GM18951 (cell line): ENCODE results near the gene HOXD11.

Source experiments
- POLR2A ChIP-seq: IDR thresholded peaks from 4 replicates; pipeline ENCODE4 v1.6.1; 2011; ENCODE audit warnings: mild to moderate bottlenecking; ENCODE audit not compliant: insufficient read length, insufficient read depth; ENCODE audit errors: extremely low read depth
- in situ Hi-C: fragments of 300-500 bp; cut with MboI; formaldehyde crosslinking; loops from one replicate; pipeline ENCODE4 v1.12.0; 2022; ENCODE audit warnings: low sequenced_read_pairs, mixed read lengths, inconsistent platforms; ENCODE audit not compliant: unreplicated experiment

HOXD11 gene

DNA sequence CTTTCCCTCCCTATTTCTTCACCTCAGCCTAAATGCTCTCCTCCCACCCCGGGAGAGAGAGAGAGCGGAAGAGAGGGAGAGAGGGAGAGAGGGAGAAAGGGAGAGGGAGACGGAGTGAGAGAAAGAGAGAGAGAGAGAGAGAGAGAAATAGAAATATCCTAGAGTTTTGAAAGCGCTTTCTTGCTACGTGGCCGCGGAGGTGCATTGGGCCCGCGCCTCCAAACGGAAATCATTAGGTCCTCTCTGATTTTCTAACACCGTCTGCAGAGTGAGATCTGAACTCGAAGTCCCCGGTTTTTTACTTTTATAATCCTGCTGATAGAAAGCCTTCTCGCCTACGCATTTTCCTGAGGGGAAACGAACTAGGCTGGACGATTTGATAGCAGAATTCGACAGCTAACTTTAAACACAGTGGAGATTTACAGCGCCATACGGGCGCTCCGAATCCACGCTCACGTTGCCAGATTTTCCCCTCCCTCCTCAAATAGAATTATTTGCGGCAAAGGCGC is 22.4 kb upstream of the HOXD11 start:
- in situ Hi-C loops, result no loop called here

DNA sequence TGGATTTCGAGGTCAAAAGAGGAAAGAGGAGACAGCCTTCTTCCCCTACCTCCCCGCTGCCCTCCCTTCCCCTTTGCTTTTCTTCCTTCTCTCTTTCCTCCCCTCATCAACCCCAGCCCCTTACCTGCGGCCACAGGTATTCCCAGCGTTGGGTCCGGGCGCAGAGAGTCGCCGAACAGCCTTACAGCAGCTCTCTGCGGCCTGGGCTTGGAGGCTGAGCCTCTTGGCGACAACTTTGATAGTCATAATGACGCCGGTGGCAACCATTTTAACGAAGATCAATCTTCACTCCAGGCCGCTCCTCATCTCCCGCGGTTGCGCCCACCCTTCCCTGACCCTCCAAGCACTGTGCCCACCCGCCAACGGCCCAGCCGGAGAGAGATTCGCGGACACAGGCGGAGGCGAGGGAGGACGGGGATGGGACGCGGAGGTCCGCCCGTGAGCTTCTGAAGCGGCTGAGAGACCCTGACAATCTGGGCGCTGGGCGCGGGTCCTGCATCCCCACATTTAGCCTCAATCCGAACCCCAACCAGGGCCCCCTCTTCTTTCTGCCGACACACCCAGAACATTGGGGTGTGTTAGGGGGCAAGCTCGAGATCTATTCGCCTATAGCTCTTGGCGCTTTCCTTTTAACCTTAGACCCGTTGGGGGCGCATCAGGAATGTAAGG is 21.8 kb upstream of the HOXD11 start:
- in situ Hi-C loops, result no loop called here
- no peak for TF ChIP-seq POLR2A

More for the DNA sequence above, 22.4 kb upstream of the HOXD11 start:
- no peak for TF ChIP-seq POLR2A

DNA sequence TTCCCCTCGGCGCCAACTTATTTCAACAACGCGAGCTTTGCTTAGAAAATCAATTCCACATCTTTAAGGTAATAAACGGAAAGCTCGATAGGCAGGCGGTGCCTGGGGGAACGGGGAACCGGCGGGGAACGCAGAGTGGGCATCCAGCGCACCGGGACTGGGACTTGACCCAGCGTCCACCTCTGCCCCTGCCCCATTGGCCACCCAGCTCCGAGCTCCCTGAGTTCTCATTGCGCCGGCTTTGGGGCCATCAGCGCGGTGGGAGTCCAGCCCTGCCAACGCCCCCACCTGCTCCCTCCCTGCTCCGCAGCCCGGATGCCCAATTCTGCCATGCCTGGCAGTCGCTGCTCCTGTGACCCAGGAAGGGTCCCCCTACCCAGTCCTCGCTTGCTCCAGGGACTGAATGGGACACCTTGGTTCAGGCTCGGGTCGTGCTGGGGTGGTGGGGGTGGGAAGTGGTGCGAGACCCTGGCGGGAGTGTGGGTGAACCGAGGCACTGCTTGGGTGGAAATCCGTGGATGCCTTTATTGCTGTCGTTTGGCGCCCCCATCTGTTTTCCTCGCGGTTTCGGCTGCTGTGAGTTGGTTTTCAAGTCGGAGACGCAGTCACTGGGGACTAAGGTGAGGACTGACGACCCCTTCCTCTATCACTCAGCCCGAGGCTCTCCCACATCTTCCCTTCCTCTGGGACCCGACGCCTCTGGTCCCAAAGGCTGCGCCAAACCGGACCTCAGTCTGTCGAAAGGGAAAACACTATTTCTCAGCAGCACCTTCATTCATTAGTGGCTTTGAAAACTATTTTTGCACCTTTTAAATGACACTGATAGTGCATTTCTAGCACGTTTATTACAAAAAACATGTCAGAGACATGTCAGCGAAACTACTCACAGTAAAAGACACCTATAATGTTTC is 21.0 kb upstream of the HOXD11 start:
- no peak for TF ChIP-seq POLR2A
- in situ Hi-C loops, result no loop called here

DNA sequence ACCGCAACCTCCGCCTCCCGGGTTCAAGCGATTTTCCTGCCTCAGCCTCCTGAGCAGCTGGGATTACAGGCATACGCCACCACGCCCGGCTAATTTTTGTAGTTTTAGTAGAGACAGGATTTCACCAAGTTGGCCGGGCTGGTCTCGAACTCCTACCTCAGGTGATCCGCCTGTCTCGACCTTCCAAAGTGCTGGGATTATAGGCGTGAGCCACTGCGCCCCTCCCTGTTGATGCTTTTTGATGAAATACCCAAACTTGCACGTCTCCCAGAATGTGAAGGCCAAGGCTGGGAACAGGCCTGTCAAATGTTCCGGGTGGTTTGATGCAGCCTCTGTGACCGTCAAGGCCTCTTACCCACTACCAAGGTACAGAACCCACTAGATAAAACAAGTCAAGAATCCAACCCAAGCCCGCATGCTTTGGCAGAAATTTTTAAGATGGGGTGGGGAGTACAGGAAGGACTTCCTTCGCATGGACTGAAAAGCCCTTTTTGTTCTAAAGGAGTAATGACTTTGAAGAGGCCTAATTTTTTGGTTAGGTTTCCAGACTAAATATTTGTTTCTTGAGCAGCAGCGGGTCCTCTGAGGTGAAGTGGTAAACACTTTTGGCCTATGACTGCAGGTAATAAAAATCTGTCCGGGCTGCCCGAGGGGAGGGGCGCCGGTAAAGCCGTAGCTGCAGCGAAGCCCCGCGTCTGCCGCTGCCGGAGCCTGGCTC is 19.6 kb upstream of the HOXD11 start:
- no peak for TF ChIP-seq POLR2A
- in situ Hi-C loops, result no loop called here

DNA sequence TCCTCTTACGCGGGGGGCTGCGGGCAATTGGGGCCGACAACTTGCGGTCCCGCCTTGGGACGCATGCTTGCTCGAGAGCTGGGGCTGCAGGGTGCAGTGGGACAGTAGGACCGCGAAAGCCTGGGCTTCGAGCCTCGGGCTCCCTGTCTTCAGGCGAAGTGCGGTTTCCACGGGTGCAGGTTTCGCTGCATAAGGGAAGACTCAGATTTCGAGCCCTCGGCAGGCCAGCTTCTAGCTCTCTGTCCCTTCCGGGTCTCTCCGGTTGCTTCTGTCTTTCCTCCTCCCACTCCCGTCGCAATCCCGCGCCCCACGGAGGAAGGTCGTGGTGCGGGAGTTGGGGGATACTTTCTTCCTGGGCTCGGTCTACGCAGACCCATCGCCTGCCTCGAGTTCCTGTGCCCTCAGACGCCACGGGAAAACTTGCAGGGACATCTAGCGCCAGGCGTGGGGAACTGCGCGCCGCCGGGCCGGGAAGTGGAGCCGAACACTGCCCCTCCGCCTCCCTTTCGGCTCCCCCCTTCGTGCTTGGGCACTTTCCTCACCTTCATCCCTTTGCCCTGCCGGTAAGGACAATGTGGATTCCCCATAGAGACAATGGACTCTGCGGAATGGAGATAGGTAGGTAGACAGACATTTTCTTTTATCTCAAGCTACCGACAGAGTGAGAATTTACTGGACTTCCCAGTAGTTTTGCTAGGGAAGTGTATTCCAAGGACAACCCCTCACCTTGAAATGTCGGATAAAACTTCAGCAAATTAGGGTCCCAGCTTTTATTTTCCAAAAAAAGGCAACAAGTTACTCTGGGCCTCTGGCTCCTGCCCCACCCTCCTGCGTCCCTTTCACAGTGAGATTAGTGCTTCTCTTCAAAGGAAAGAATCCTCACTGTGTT is 18.8 kb upstream of the HOXD11 start:
- no peak for TF ChIP-seq POLR2A
- in situ Hi-C loops, result no loop called here

DNA sequence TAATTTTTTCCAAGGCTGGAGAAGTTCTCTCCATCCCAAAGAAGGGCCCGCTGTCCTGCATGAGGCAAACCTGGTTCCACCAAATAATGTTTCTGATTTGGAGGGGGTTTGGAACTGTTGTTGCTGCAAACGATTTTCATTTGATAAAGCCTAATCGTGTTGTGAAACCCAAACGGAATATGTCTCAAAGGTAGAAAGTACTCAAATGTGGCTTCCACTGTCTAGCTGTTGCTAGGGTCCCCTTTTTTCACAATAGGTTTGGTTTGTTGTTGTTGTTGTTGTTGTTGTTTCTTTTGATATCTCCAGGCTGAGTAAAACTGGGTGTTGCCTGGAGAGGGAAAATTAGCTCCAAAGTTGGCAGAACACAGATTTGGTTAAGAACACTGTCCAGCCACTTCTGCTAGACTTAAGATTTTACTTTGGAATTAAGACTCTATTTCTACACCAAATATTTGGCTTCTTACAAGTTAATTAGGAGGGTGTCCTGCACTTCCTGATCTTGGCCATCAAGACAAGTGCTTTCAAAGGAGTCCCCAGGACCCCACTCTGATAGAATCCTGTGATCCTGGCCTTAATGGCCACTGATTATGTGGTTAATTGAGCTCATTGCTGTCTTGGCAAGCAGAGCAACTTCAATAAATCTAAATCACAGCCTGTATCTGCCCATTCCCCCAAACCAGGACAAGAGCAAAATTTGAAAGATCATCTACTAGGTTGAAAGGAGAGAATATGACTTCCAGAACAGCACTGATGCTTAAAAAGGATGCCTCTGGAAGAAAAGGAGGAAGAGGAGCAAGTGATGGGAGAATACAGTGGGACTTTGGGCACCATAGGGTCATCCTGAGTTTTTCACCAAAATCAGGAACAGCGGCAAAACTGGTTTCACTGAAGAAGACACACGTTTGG is 17.9 kb upstream of the HOXD11 start:
- TF ChIP-seq POLR2A, result no peak
- in situ Hi-C loops, result no loop called here

DNA sequence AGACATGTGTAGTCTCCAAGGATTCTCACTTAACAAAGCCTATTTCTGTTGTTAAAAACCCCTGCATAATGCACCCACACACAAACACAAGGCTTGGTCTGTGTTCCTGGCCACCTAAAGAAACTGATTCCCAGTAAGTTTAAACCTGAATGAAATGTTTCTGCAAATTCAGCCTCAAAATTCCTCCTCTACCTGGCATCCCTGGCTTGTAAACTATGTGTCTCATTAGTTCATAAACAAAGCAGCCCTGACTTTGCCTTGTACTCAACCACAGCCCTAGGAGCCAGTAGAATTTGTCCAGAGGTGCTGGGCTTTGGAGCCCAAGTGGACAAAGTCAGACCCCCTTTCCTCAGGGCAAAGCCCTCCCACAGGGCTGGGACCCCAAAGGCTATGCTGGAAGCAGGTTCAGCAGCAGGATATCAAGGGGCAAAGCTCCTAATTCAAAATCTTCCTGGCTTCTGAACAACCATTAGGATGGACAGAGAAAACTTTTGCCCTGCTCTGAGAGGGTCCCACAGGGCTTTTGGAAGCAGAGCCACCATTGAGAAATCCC is 17.2 kb upstream of the HOXD11 start:
- no peak for TF ChIP-seq POLR2A
- in situ Hi-C loops, result loop anchor here (10.0 kb wide), 1 partner anchor 725 kb away; no protein-coding TSS in a partner anchor

DNA sequence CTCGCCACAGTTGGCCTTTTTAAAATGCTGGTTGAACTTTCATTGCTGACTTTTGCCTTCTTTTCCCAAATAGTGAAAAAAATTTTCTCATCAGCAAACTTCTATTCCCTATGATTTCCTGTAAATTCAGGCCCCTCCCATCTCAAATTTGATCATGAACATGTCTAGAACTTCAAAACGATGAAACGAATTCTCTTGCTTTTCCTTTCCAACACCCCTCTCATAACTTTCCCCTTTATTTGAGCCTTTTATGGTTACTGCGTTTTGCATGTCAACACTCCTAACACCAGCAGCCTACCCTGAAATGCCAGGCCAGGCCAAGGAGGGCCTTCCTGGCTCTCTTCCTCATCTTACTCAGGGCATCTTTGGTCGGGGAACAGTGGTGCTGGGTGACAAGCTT is 16.2 kb upstream of the HOXD11 start:
- in situ Hi-C loops, result loop anchor here (10.0 kb wide), 1 partner anchor 726 kb away; no protein-coding TSS in a partner anchor
- TF ChIP-seq POLR2A, result no peak

DNA sequence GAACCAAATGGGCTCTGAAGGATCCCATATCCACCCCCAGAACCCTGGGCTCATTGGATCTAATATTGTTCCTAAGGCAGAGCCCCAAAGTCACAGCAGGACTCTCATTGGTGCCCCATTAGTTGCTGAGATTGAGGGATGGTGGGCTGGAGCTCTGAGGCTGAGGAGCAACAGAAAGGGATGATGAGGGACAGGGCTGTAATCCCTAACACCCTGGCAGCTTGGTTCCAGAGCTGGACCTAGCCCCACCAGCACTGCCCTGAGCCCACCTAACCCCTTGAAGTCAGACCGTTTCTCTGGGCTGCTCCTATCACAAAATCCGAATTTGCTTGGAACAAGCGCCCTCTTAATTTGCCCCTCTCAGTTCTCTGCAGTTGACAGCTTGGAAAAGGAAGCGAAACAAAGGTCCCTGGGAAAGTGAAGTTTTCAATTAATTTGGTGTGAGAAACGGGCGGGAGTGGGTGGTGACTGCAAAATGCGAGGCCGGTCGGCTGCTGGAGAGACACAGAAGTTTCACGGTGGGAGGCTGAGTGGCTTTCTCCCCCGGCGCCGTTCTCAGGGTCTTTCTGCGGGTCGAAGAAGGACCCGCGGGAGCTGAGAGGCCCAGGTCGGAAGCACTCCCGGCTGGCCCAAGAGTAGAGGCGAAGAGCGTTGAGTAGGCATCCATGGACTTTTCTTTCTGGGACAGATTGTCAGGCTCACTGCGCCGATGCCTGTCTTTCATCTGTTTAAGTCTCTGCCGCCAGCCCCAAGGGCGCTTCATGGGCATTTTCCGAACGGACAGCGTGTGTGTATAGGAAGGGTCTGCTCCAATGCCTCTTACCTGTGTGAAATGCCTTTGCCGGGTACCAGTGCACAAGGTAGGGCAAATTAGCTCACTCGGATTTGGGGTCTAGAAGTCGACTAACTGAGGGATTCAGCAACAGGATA is 15.5 kb upstream of the HOXD11 start:
- in situ Hi-C loops, result loop anchor here (10.0 kb wide), 1 partner anchor 727 kb away; no protein-coding TSS in a partner anchor

More for the DNA sequence above, 15.5 kb upstream of the HOXD11 start:
- TF ChIP-seq POLR2A, result no peak
